ENCODE data around the gene PDE1C.

PDE1C gene

DNA sequence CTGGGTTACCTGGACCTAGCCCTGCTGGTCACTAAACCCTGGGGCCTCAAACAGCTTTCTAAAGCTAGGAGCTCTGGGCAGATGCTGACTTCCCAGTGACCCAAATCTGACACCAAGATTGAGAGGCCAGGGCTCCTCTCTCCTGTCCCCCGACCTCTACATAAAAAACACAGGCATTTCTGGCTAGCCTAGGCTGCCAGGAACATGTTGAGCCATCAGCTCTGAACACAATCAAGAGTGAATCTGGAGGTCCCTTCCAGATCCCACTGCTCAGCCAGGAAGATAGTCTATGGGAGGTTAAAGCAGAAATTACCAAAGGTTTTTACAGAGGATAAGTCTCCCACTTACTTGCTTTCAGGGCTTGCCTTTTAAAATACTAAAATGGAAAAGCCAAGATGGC lies 22.1 kb upstream of the PDE1C start:
- ChIA-PET POLR2A (no interaction called here), CTCF (no interaction called here)
- DNase-seq (ENCODE audit: extremely low spot score): no peak
- no peak for TF ChIP-seq ZNF384 (IDR thresholded peaks at IDR 0.05)
- no peak for TF ChIP-seq ARNT (IDR thresholded peaks at IDR 0.05)
- no peak for TF ChIP-seq FOXM1 (IDR thresholded peaks at IDR 0.05; ENCODE audit: borderline replicate concordance)
- no peak for TF ChIP-seq NFRKB (IDR thresholded peaks at IDR 0.05)
- no peak for TF ChIP-seq HDGF (IDR thresholded peaks at IDR 0.05; ENCODE audit: borderline replicate concordance)
- TF ChIP-seq CTBP1 (IDR thresholded peaks at IDR 0.05; ENCODE audit: borderline replicate concordance): no peak

GRCh38 chr7:32091608-32092210 lies 21.5 kb upstream of the PDE1C start:
- no peak for DNase-seq (ENCODE audit: extremely low spot score)
- POLR2A ChIA-PET: no interaction called here
- CTCF ChIA-PET: no interaction called here
- TF ChIP-seq SUZ12 (IDR thresholded peaks at IDR 0.05) (no peak), FOXA1 (IDR thresholded peaks at IDR 0.05) (no peak), BHLHE40 (IDR thresholded peaks at IDR 0.05; ENCODE audit: borderline replicate concordance) (no peak), NFRKB (IDR thresholded peaks at IDR 0.05) (no peak), HDGF (IDR thresholded peaks at IDR 0.05; ENCODE audit: borderline replicate concordance) (no peak), FOXK2 (IDR thresholded peaks at IDR 0.05) (no peak), ARNT (IDR thresholded peaks at IDR 0.05) (no peak), ZNF384 (IDR thresholded peaks at IDR 0.05) (no peak), PKNOX1 (IDR thresholded peaks at IDR 0.05) (no peak), LEF1 (IDR thresholded peaks at IDR 0.05; ENCODE audit: borderline replicate concordance) (no peak), FOXM1 (IDR thresholded peaks at IDR 0.05; ENCODE audit: borderline replicate concordance) (no peak), SP1 (IDR thresholded peaks at IDR 0.05) (no peak), CTBP1 (IDR thresholded peaks at IDR 0.05; ENCODE audit: borderline replicate concordance) (no peak), TARDBP (IDR thresholded peaks at IDR 0.05) (no peak), ELF4 (IDR thresholded peaks at IDR 0.05) (no peak), L3MBTL2 (conservative IDR thresholded peaks at IDR 0.05) (no peak)

- CTCF ChIA-PET: no interaction called here
- TF ChIP-seq NFRKB (IDR thresholded peaks at IDR 0.05) (no peak), FOXK2 (IDR thresholded peaks at IDR 0.05) (no peak), ZNF384 (IDR thresholded peaks at IDR 0.05) (no peak), FOXA1 (IDR thresholded peaks at IDR 0.05) (no peak), CTBP1 (IDR thresholded peaks at IDR 0.05; ENCODE audit: borderline replicate concordance) (no peak), L3MBTL2 (conservative IDR thresholded peaks at IDR 0.05) (no peak), LEF1 (IDR thresholded peaks at IDR 0.05; ENCODE audit: borderline replicate concordance) (no peak), FOXM1 (IDR thresholded peaks at IDR 0.05; ENCODE audit: borderline replicate concordance) (no peak), ARNT (IDR thresholded peaks at IDR 0.05) (no peak), BHLHE40 (IDR thresholded peaks at IDR 0.05; ENCODE audit: borderline replicate concordance) (no peak), HDGF (IDR thresholded peaks at IDR 0.05; ENCODE audit: borderline replicate concordance) (no peak), SUZ12 (IDR thresholded peaks at IDR 0.05) (no peak), ELF4 (IDR thresholded peaks at IDR 0.05) (no peak), TARDBP (IDR thresholded peaks at IDR 0.05) (no peak), PKNOX1 (IDR thresholded peaks at IDR 0.05) (no peak)
- POLR2A ChIA-PET: no interaction called here
- no peak for DNase-seq (ENCODE audit: extremely low spot score)
These were observed 19.5 kb upstream of the PDE1C start for GRCh38 chr7:32089678-32090077.

GRCh38 chr7:32089256-32089655 lies 19.0 kb upstream of the PDE1C start:
- POLR2A ChIA-PET: no interaction called here
- CTCF ChIA-PET: no interaction called here
- DNase-seq (ENCODE audit: extremely low spot score): no peak
- TF ChIP-seq FOXA1 (IDR thresholded peaks at IDR 0.05) (no peak), L3MBTL2 (conservative IDR thresholded peaks at IDR 0.05) (no peak), ZNF384 (IDR thresholded peaks at IDR 0.05) (no peak), FOXM1 (IDR thresholded peaks at IDR 0.05; ENCODE audit: borderline replicate concordance) (no peak), PKNOX1 (IDR thresholded peaks at IDR 0.05) (no peak), ARNT (IDR thresholded peaks at IDR 0.05) (no peak), NFRKB (IDR thresholded peaks at IDR 0.05) (no peak), ELF4 (IDR thresholded peaks at IDR 0.05) (no peak), LEF1 (IDR thresholded peaks at IDR 0.05; ENCODE audit: borderline replicate concordance) (no peak), FOXK2 (IDR thresholded peaks at IDR 0.05) (no peak), SP1 (IDR thresholded peaks at IDR 0.05) (no peak), TARDBP (IDR thresholded peaks at IDR 0.05) (no peak), SUZ12 (IDR thresholded peaks at IDR 0.05) (no peak), HDGF (IDR thresholded peaks at IDR 0.05; ENCODE audit: borderline replicate concordance) (no peak), BHLHE40 (IDR thresholded peaks at IDR 0.05; ENCODE audit: borderline replicate concordance) (no peak), CTBP1 (IDR thresholded peaks at IDR 0.05; ENCODE audit: borderline replicate concordance) (no peak)

GRCh38 chr7:32088451-32088881 lies 18.3 kb upstream of the PDE1C start:
- no peak for DNase-seq (ENCODE audit: extremely low spot score)
- POLR2A ChIA-PET: no interaction called here
- CTCF ChIA-PET: no interaction called here
- TF ChIP-seq ELF4 (IDR thresholded peaks at IDR 0.05): no peak
- TF ChIP-seq BHLHE40 (IDR thresholded peaks at IDR 0.05; ENCODE audit: borderline replicate concordance): no peak
- TF ChIP-seq SUZ12 (IDR thresholded peaks at IDR 0.05): no peak
- TF ChIP-seq CTBP1 (IDR thresholded peaks at IDR 0.05; ENCODE audit: borderline replicate concordance): no peak
- no peak for TF ChIP-seq HDGF (IDR thresholded peaks at IDR 0.05; ENCODE audit: borderline replicate concordance)
- no peak for TF ChIP-seq FOXM1 (IDR thresholded peaks at IDR 0.05; ENCODE audit: borderline replicate concordance)
- no peak for TF ChIP-seq ZNF384 (IDR thresholded peaks at IDR 0.05)
- no peak for TF ChIP-seq SP1 (IDR thresholded peaks at IDR 0.05)
- no peak for TF ChIP-seq ARNT (IDR thresholded peaks at IDR 0.05)
- TF ChIP-seq L3MBTL2 (conservative IDR thresholded peaks at IDR 0.05): no peak
- TF ChIP-seq NFRKB (IDR thresholded peaks at IDR 0.05): no peak
- TF ChIP-seq FOXK2 (IDR thresholded peaks at IDR 0.05): no peak
- no peak for TF ChIP-seq PKNOX1 (IDR thresholded peaks at IDR 0.05)
- TF ChIP-seq TARDBP (IDR thresholded peaks at IDR 0.05): no peak
